IMR-90 (cell line): Measurements from ENCODE around the gene FLT4.

ENCODE experiments used
- BHLHE40 ChIP-seq: fragments of 150-350 bp; IDR thresholded peaks from 2 replicates; pipeline ENCODE4 v1.6.1; 2016; ENCODE audit warnings: mild to moderate bottlenecking, low read depth, low read length
- CHD1 ChIP-seq: IDR thresholded peaks from 2 replicates; pipeline ENCODE4 v1.6.1; 2012; ENCODE audit warnings: low read depth, low read length, improper control_type of control experiment
- FOS ChIP-seq: fragments of 150-350 bp; IDR thresholded peaks from 2 replicates; pipeline ENCODE4 v1.6.1; 2016; ENCODE audit warnings: low read depth, low read length
- MAZ ChIP-seq: IDR thresholded peaks from 2 replicates; pipeline ENCODE4 v1.6.1; 2012; ENCODE audit warnings: low read depth, mild to moderate bottlenecking, low read length, improper control_type of control experiment, moderate library complexity, borderline replicate concordance
- POLR2A ChIP-seq: IDR thresholded peaks from 2 replicates; pipeline ENCODE4 v1.6.1; 2012; ENCODE audit warnings: mild to moderate bottlenecking, low read depth, low read length
- RAD21 ChIP-seq: IDR thresholded peaks from 2 replicates; pipeline ENCODE4 v1.6.1; 2012; ENCODE audit warnings: low read length, improper control_type of control experiment
- RFX5 ChIP-seq: IDR thresholded peaks from 2 replicates; pipeline ENCODE4 v1.8.0; 2012; ENCODE audit warnings: low read depth, mild to moderate bottlenecking, low read length, moderate library complexity
- TF ChIP-seq, protein P1 (sequence below): conservative IDR thresholded peaks from 2 replicates; pipeline ENCODE4 v1.5.1; 2012; ENCODE audit warnings: mild to moderate bottlenecking, low read depth, low read length, improper control_type of control experiment
- TF ChIP-seq, protein P2 (sequence below): fragments of 150-350 bp; IDR thresholded peaks from 2 replicates; pipeline ENCODE4 v1.6.1; 2017; ENCODE audit warnings: mild to moderate bottlenecking, antibody characterized with exemption, low read length, low read depth

DNA sequence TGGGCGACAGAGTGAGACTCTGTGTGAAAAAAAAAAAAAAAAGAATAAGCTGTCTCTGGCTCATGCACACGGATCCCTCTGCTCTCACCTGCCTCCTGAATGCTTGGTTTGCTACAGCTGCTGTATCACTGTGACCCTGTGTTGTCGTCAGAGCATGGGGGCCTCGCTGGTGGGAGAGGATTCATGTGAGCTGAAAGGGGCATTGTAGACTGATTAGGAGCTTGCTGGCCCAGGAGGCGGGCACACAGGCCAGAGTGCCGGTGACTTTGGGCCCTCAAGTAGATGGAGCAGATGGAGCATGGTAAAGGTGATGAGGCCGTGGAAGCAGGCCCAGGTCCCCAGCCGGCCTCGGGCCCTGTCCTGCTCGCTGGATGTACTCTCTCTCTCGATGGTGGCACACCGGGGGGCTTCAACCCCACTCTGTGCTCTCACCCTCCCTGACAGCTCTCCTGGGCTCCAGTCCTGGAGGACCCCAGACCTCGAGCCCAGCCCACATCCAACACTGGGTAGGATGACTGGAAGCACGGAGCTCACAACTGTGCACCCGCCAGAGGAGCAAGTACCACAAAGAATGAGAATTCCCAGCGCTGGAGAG lies 7.1 kb downstream of the FLT4 start:
- TF ChIP-seq, protein P1, sequence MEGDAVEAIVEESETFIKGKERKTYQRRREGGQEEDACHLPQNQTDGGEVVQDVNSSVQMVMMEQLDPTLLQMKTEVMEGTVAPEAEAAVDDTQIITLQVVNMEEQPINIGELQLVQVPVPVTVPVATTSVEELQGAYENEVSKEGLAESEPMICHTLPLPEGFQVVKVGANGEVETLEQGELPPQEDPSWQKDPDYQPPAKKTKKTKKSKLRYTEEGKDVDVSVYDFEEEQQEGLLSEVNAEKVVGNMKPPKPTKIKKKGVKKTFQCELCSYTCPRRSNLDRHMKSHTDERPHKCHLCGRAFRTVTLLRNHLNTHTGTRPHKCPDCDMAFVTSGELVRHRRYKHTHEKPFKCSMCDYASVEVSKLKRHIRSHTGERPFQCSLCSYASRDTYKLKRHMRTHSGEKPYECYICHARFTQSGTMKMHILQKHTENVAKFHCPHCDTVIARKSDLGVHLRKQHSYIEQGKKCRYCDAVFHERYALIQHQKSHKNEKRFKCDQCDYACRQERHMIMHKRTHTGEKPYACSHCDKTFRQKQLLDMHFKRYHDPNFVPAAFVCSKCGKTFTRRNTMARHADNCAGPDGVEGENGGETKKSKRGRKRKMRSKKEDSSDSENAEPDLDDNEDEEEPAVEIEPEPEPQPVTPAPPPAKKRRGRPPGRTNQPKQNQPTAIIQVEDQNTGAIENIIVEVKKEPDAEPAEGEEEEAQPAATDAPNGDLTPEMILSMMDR, result no peak
- TF ChIP-seq, protein P2, sequence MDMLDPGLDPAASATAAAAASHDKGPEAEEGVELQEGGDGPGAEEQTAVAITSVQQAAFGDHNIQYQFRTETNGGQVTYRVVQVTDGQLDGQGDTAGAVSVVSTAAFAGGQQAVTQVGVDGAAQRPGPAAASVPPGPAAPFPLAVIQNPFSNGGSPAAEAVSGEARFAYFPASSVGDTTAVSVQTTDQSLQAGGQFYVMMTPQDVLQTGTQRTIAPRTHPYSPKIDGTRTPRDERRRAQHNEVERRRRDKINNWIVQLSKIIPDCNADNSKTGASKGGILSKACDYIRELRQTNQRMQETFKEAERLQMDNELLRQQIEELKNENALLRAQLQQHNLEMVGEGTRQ, result no peak
- TF ChIP-seq RFX5 (no peak), BHLHE40 (no peak), MAZ (no peak), POLR2A (no peak), CHD1 (no peak), RAD21 (no peak), FOS (no peak)
